HG03442 (cell line): ENCODE measurements around the gene DGKE.

Source experiments
- ATAC-seq: cut with Tn5 transposase; IDR thresholded peaks from one replicate; pipeline ENCODE4 v1.9.1; 2021; ENCODE audit warnings: mild to moderate bottlenecking, moderate library complexity; ENCODE audit not compliant: unreplicated experiment

Gene DGKE

DNA sequence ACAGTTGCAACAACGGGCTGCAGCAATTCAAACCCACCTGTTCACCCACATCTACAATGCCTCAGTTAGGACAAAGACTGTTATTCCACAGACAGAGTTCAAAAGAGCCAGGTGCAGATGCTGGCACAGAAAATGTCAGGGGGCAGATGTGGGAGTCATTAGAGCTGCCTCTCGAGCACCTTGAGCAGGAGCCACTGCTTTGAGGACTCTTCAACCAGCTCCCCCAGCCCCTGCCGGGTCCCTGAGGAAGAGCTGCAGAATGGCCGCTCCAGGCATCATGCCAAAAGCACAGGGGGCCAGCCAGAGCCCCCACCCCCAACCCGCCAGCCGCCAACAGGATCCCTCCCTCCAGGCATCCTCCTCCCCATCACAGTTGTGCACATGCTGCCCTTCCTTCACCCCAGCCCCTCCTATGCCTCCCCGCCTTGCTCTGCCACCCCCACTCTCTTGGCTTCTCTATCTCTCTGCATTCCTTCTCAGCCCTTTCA is 21.0 kb upstream of the DGKE start:
- no peak for ATAC-seq

DNA sequence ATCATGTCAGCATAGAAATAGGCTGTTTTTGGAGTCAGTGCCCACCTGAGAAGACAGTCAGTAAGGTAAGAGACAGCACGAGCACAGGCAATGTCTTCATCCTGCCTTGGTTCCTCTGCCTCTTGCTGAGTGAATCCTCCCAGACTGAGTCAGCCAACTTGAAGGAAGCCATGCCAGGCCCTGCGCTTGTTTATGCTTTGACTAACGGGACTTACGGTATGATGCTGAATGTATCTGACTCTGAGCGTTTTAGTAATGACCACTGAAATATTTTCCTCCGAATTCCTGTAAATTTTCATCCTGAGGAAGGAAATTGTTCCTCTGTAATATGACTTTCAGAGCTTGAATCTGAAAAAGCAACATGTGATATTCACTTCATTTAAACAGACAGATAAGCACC is 18.2 kb upstream of the DGKE start:
- no peak for ATAC-seq

- ATAC-seq = no peak
These were observed 16.9 kb upstream of the DGKE start for GRCh38 chr17:56817066-56817465.

DNA sequence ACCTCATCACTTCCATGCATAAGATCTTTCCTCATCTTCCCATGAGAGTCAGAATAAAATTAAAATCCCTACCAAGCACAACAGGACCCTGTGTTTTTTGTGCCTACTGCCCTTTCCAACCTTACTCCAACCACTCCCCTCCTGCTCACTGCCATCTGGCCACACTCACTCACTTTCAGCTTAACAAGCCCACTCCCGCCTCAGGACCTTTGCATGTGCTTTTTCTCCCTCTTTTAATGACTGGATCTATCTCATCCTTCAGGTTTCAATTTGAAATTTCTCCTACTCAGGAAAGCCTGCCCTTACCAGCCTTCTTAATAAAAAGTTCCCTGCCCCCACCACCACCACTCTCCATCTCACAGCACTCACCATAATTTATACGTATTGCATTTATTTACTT is 14.9 kb upstream of the DGKE start:
- no peak for ATAC-seq

DNA sequence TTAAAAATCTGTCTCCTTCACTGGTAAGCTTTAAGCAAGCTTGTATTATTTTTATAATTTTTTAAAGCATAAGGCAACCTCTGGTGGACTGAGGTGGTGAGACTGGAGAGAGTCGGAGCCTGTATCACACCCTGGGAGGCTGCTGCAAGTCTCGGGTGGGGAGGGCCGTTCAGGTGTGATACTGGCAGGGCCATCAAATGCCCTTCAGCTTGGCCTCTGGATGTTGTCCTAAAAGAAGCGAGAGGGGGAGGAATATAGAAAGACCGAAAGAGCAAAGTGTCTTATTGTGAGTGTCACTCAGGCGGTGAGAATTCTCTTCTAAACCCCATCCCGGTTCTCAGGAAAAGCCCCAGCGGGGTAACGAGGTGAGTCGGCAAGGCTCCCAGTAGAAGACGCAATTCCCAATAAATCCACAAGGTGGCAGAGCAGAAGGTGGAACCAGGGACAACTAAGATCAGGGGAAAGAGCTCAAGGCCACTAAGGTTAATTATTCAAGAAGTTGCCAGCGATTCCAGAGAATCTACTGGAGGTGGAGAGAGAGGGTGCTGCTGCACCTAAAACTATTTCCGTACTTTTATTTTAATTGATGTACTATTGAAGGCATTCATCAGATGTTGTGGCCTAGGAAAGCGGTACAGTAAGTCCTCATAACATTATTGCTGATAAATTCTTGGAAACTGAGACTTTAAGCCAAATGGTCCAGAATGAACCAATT is 14.4 kb upstream of the DGKE start:
- peak; percentile 70 for ATAC-seq

DNA sequence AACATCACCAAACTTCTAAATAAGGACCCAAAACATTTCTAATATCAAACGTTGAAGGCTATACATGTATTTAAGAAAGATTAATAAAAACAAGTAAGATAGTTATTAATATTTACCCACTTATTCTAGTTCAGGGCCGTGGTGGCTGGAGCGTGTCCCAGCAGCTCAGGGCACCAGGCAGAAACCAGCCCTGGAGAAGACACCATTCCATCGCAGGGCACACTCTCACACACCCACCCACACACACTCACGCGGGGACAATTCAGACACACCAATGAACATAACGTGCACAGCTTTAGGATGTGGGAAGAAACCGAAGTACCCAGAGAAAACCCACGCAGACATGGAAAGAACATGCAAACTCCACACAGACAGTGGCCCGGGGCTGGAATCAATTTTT is 13.7 kb upstream of the DGKE start:
- ATAC-seq = no peak

- no peak for ATAC-seq
These were observed 12.0 kb upstream of the DGKE start for GRCh38 chr17:56821847-56822534.

DNA sequence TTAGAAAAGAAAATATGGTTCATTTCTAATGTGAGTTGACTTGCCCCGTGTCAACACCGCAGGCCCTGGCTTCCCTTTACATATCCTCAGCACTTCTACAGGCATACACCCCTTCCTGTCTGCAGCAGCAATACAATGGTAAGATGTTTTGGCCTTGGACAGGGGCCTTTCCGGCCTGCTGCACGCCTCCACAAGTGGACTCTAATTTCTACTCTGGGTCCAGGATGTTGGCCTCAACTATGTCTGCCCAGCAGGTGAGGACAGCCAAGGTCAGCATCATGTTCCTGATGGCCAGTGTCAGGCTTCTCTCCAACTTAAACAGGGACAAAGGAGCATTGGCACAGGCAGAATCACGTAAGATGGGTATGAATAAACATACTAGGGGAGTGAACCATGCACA is 11.2 kb upstream of the DGKE start:
- ATAC-seq = no peak

DNA sequence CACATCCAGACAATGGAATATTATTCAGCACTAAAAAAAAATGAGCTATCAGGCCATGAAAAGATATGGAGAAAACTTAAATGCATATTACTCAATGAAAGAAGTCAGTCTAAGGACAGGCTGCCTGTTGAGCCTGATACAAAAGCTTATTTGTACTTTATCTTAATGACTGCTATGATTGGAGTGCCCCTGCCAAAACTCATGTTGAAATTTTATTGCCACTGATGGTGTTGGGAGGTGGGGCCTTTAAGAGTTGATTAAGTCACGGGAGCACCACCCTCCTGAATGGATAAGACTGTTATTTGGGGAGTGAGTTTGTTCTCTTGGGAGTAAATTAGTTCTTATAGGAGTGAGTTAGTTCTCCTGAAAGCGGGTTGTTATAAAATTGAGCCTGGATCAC is 10.1 kb upstream of the DGKE start:
- ATAC-seq = no peak

DNA sequence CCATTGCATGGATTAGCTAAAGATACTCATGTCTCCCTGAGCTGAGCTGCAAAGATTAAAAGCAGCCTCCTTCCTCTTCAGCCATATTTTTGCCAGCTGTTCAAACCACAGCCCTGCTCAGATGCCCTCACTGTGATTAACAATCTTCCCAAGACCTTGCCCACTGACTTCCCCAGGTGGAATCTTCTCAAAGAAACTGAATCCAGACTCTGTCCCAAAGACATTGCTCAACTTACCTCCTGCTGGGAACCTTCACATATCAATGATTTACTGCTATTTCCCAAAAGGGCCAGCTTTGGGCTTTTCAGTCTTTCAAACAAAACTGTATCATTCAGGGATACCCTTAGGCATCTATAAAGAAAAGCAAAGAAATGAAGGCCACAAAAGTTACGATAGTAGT is 9.4 kb upstream of the DGKE start:
- ATAC-seq = no peak

DNA sequence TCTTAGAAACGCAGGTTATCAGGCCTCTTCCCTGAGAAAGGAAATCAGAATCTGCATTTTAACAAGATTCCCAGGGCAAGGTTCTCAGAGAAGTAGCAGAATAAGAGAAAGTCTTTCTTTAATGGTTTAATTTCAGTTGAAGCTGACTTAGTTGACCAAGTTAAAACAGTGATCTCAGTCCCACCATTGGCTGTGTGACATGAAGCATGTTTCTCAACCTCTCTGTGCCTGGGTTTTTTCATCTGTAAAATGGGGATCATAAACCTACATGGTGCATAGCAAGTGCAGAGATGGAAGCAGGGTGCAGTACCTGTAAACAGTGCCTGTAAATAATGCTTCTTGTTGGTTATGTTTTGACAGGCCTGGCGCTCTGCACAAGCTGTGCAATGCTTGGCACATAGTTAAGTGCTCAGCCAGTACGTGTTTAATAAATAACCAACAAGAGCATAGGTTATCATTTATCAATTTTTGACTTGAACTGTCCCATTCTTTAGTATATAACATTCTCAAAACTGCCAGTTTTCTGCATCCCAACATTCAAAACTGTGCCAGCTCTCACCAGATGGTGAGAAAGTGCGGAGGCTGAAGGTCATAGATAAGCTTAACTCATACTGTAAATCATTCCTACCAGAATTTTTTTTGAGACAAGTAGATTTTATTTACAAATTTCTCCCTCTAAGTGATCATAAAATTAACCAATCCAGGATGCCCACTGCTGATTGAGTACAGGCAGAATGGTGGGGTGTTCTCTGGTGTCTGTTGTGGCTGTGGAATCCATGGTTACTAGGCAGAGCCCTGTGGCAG is 7.1 kb upstream of the DGKE start:
- no peak for ATAC-seq

DNA sequence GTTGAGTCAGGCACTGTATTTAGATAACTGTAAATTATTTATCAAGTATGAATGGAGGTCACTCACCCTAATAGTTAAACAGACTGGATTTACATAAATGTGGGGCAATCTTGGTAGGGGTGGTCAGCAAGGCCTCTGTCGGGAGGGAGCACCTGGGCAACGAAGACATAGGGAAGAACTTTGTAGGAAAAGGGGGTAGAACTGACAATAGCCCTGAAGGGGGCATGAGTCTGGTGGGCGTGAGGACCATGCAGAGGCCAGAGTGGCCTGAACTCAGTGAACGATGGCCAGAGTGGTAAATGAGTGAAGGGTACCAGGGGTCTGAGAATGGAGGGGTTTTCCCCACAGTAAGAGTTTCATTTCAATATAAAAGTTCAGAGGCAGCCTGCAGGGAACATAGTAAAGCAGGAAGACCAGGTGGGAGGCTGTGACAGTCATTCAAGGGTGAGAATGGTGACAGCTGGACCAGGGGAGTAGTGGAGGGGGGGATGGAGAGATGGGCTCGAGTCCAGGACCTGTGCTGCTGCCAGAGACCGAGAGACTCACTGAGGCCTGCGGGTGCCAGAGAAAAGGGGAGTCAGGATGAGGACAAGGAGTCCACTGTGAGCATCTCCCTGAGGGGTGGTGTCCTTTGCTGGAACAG is 3.1 kb upstream of the DGKE start:
- ATAC-seq = no peak

- ATAC-seq = no peak
These were observed 2.4 kb upstream of the DGKE start for GRCh38 chr17:56831369-56832095.

GRCh38 chr17:56832446-56832845 is 1.5 kb upstream of the DGKE start:
- no peak for ATAC-seq

DNA sequence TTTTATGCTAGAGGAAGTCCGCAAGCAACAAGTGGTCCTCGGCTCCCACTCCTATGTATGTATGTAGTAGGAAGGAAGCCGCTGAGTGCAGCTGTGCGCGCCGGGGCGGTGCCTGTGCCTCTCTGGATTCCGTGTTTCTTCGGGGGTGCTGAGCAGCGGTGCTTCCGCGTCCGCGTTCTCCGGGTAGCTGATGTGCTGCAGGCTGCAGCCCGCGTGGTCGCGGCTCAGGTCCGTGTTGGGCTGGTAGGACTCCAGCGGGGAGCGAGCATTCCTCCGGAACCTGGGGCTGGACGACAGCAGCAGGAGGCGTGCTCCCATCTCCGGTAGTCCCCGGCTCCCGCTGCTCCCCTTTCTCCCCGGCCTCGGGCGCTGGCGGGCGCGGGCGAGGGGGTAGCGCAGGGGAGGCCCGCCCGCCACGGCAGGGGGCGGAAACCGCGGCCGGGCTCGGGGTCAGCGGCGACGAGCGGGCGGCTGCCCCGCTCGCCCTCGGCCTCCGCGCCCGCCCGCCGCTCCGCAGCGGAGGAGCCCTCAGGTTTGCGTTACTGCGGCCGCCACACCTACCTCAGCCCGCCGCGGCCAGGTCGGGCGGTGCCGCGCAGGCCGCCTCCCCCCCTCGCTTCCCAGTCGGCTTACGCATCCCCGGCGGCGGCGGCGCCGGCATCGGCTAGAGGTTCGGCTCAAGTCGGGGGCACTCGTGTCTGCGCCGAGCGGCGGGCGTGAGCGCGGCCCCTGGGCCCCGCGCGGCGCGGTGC is 718 bp upstream of the DGKE start:
- peak; percentile 48 for ATAC-seq

DNA sequence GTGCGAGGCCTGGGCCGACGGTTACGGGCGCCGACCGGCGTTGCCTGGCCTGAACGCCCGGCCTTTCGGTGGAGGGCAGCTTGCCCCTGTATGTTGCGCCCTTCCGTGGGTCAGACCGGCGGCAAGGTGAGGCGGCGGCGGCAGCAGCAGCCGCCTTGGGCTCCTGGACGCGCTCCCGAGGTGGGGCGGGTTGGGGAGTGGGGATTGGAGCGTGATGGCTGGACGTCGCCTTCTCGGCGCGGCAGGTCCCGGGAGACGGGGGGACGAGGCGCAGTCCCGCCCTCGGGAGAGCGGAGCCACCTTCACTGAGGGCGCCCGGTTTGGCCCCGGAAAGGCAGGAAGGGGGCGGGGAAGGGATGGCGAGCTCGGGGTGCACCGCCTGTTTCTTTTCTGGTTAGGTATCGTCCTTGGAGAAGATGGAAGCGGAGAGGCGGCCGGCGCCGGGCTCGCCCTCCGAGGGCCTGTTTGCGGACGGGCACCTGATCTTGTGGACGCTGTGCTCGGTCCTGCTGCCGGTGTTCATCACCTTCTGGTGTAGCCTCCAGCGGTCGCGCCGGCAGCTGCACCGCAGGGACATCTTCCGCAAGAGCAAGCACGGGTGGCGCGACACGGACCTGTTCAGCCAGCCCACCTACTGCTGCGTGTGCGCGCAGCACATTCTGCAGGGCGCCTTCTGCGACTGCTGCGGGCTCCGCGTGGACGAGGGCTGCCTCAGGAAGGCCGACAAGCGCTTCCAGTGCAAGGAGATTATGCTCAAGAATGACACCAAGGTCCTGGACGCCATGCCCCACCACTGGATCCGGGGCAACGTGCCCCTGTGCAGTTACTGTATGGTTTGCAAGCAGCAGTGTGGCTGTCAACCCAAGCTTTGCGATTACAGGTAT is 671 bp downstream of the DGKE start:
- peak; percentile 30 for ATAC-seq

DNA sequence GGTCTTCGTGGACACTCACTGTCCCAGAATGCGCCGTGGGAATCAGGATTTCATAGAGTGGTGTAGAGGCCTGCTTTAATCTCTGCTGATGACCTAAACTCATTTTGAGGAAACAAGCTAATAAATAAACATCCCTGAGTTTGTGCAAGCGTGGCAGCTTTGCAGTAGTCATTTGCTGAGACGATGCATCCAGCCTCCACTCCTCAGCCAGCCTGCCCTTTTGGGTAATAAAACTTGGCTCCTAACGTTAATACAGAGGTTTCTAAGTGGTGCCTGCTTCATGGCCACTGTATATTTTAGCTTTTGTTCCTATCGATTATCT is 1.3 kb downstream of the DGKE start:
- ATAC-seq = no peak

- ATAC-seq = no peak
These were observed 4.7 kb downstream of the DGKE start for GRCh38 chr17:56838687-56839086.

DNA sequence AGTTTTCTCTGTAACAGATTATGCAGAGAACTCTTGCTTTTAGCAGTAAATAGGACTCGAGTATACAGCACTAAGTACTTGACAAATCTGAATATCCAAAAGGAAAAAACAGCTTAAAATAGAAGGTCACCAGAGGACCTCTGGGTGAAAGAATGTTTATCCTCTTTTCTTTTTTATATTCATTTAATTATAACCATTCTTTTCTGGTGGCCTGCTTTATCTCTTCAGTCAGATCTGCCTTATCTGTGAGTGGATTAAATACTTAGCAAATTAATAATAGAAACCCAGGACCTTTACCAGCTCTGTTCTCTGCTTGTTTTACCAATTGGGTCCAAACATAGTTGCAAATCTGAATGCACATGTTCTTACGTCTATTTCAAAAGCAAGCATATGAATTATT is 8.6 kb downstream of the DGKE start:
- ATAC-seq = no peak
